ENCODE data around the gene ATAD3A.
A peak's percentile ranks its signal among the peaks of the same experiment; 100 is the strongest.
"Not testable (repeated sequence)": the region's sequence is repeated elsewhere in the genome, so short reads cannot be mapped to it uniquely, and the experiment has no call there.

Gene ATAD3A

DNA sequence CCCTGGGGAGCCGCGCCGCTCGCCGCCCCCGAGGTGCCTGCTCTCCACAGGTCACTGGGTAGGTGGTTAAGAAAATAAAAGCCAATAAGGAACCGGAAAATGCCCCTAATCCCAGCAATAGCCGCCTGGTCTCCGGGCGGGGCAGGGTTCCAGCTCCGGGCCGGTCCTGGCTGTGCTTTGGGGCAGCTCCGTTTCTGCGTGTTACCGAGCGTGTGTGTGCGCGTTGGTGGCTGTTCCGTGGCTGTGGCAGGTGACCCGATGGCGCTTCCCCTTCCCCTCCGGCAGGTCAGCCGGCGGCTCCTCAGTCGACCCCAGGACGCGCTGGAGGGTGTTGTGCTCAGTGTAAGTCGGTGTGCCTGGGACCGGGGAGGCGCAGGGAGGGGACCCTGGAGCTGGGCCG lies 11.3 kb downstream of the ATAD3A start:
- not testable (repeated sequence) for DNase-seq (ENCODE audit: low spot score)

DNA sequence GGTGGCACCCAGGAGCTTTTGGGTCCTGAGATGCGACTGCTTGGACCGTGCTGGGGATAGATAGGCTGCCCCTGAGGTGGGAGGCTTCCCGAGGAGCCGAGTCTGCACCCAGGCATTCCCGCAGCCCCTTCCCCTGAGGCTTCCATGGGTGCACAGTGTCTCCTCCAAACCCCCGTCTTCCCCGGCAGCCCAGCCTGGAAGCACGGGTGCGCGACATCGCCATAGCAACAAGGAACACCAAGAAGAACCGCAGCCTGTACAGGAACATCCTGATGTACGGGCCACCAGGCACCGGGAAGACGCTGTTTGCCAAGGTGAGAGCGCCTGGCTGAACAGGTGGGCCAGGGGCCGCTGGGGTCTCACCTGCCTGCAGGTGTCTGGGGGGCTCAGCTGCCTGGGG lies 11.7 kb downstream of the ATAD3A start:
- not testable (repeated sequence) for DNase-seq (ENCODE audit: low spot score)

- DNase-seq (ENCODE audit: low spot score), result not testable (repeated sequence)
Observed at GRCh38 chr1:1524750-1525383, 12.9 kb downstream of the ATAD3A start.

GRCh38 chr1:1526476-1526875 lies 14.5 kb downstream of the ATAD3A start:
- DNase-seq (ENCODE audit: low spot score), result not testable (repeated sequence)

GRCh38 chr1:1527092-1527816 lies 15.3 kb downstream of the ATAD3A start:
- DNase-seq (ENCODE audit: low spot score), result peak; percentile 5

DNA sequence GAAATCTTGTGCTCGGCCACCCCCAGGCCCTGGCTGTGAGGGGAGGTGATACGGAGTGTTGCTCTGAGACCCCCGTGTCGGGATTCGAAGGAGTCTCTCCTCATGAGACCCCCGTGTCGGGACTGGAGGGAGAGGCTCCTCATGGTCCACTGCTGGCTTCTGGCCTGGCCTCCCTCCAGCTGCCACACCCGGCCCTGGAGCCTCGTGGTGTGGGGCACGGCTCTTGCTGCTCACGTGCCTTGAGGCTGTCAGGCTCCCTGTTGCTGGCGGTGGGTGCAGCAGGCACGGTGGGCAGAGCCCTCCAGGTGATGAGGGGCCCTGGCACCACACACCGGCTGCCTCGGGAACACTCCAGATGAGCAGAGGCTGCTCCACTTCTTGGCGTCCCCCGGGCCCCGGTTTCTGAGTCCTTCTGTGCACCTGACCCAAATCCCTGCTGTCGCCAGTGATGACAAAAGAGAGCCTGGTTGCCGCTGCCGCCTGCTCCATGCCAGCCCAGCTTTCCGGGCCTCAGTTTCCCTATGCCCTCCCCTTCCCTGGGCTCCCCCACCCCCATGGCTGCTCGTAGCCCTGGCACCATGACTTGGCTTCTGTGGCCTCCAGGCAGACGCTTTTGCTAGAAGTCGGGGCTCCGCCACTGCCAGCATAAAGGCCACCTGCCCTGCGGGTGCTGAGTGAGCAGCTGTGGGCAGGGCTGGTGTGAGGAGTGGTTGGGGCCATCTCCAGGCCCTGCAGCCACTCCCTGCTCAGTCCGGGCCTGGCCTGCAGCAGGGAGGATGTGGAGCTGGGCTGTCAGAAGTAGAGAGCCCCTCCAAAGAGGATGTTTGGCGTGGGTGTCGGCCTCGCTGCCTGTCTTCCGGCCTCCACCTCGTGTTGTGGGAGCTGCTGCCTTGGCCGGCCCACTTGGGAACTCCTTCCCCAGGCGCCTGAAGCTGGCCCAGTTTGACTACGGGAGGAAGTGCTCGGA lies 16.6 kb downstream of the ATAD3A start:
- DNase-seq (ENCODE audit: low spot score), result peak; percentile 7

GRCh38 chr1:1529321-1529720 lies 17.4 kb downstream of the ATAD3A start:
- DNase-seq (ENCODE audit: low spot score), result peak; percentile 4

DNA sequence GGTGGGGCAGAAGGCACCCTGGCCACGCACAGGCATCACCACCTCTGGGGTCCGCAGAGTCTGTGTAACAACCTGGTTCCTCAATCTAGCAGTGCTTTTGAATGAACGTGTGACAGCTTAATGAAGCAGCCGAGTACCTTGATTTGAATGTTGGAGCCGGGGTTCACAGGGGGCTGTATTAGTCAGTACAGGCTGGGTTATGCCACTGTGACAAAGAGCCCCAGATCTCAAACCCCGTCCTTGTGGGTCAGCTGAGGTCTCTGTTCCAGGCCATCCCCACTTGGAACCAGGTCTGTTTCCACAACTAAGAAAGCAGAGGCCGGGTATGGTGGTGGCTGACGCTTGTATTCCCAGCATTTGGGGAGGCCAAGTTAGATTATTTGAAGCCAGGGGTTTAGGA lies 18.0 kb downstream of the ATAD3A start:
- DNase-seq (ENCODE audit: low spot score), result no peak

DNA sequence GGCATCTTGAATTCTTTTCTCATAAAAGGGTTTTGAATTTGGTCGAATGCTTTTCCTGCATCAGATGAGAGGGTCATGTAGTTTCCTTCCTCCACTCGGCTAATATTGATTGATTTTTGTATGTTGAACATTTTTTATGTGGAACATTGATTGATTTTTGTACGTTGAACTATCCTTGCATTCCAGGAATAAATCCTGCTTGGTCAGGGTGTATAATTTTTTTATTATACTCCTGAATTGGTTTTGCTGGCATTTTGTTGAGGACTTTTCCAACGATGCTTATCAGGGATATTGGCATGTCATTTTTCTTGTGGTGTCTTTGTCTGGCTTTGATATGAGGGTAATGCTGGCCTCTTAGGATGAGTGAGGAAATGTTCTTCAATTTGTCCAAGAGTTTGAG lies 20.0 kb downstream of the ATAD3A start:
- no peak for DNase-seq (ENCODE audit: low spot score)

DNA sequence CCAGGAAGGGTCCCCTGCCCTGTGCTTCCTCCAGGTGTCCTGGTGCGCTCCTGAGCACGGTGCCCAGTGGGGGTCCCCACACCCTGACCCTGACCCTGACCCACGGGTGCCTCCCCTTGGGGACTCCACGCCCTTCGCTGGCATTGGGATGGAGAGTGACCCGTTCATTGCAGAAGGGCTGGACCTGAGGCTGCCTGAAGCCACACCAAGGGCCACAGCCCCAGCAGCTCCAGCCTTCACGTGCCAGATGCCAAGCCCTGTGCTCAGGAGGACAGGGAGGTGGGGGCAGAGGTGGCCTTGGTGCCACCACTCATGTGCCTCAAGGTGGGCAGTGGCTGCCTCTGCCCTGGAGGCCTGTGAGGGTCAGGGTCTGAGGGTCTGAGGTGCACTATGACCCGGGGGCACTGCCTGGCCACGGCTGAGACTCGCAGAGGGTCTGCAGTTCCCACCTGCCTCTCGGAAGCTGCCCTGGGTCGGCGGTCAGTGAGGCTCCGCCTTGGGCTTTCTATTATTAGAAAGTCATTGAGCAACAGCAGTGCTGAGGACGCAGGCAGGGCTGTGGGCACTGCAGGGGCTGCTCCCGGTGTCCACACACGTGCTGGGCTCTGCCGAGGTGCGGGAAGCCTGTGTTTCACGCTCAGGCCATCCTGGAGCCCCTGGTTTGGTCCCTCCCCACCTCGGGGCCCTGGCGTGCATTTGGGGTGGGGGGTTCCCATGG lies 21.4 kb downstream of the ATAD3A start:
- DNase-seq (ENCODE audit: low spot score), result not testable (repeated sequence)

DNA sequence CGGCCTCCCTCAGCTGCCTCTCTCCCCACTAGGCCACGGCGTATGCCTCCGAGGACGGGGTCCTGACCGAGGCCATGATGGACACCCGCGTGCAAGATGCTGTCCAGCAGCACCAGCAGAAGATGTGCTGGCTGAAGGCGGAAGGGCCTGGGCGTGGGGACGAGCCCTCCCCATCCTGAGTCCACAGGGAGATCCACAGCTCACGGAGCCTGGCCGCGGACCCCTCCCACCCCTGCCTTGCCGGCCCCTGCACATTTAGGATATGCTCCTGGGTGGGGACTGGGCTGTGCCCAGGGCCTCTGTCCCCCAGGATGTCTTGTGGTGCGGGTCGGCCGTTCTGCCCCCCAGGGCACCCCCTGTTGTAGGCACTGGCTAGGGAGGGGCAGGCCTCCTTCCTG lies 21.9 kb downstream of the ATAD3A start:
- DNase-seq (ENCODE audit: low spot score), result not testable (repeated sequence)

- no peak for DNase-seq (ENCODE audit: low spot score)
Observed at GRCh38 chr1:1534401-1535154, 22.6 kb downstream of the ATAD3A start.

GRCh38 chr1:1535201-1536018 lies 23.4 kb downstream of the ATAD3A start:
- no peak for DNase-seq (ENCODE audit: low spot score)

DNA sequence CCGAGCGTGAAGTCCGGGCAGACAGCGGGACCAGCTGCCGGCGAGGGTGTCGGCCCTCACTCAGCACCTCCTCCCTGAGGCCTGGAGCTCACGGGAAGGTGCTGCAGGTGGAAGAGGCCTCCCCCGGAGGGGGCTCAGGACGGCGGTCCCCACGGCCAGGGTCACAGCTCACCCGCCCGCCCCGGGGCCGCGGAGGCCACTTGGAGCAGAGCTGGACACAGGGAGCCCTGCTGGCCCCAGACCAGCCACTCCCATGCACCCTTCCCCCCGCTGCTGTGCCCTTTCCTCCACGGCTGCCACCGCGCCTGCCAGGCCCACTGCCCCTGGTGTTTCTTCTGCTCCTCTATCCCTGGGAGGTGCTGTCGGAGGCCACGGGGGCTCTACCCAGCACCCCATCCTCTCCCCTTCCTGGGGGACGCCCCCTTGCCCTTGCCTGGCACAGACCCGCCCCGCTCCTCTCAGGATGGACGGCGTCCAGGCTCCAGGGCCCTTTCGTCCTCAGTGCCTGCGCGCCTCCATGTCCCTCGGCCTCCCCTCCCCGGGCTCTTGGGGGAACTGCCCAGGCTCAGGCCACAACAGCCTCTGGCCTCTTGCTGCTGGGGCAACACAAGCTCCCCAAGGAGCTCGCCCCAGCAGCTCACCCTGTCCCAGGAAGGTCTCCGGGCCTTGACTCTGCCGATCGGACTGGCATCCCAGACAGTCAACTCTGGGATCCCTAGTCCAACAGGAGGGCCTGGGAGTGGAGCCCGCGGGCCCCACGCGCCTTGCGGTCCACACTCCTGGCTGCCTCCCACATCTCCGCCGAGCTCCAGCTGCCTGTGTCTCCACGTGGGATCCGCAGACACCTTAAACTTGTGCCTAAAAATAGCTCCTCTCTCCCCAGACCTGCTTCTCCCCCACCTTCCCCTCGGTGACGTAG lies 24.3 kb downstream of the ATAD3A start:
- no peak for DNase-seq (ENCODE audit: low spot score)

DNA sequence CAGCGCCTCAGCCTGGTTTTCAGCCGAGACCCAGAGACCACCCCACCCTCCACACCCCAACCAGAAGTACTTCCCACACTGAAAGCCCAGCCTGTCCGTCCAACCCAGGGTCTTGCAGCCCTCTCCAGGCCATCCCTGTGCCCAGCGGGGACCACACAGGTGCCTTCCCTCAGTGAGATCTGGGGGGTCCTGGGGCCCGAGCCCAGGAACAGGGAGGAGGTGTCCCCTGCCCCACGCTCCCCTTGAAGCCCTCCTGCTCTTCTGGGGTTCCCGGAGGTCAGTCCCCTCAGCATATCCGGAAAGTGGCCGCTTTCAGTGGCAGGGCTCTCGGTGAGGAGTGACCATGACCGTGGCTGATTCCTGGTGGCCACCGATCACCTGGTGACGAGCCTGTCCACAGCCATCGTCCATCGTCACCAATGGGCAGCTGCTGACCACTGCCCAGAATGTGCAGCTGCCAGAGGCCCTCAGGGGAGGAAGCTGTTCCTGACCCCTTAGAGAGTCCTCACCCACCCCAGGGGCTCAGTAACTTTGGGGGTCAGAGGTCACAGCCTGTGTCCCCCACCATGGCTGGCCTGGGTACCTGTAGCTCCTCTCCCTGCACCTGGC lies 25.1 kb downstream of the ATAD3A start:
- DNase-seq (ENCODE audit: low spot score), result no peak

GRCh38 chr1:1537626-1538250 lies 25.8 kb downstream of the ATAD3A start:
- no peak for DNase-seq (ENCODE audit: low spot score)

GRCh38 chr1:1538334-1538733 lies 26.4 kb downstream of the ATAD3A start:
- DNase-seq (ENCODE audit: low spot score), result no peak

GRCh38 chr1:1538989-1539309 lies 27.0 kb downstream of the ATAD3A start:
- no peak for DNase-seq (ENCODE audit: low spot score)

Data from AG20443 (cell line).